DMS79 treated with DMSO at 0.1 percent for 48 hours (cell line): ENCODE results near the gene ANXA10.
"Not testable (repeated sequence)": the region's sequence is repeated elsewhere in the genome, so short reads cannot be mapped to it uniquely, and the experiment has no call there.

ENCODE experiments used
- DNase-seq: peaks from one replicate; lab custom pipeline; 2025; lab: John Stamatoyannopoulos, UW

The ANXA10 gene

GRCh38 chr4:168119100-168119499 is 26.8 kb downstream of the ANXA10 start:
- no peak for DNase-seq

- DNase-seq: no peak
Observed at GRCh38 chr4:168119890-168120289, 27.6 kb downstream of the ANXA10 start.

- DNase-seq: no peak
Observed at GRCh38 chr4:168120811-168121210, 28.5 kb downstream of the ANXA10 start.

- no peak for DNase-seq
Observed at GRCh38 chr4:168124008-168124641, 31.8 kb downstream of the ANXA10 start.

GRCh38 chr4:168126952-168127351 is 34.6 kb downstream of the ANXA10 start:
- no peak for DNase-seq

GRCh38 chr4:168128601-168129000 is 36.3 kb downstream of the ANXA10 start:
- no peak for DNase-seq

- DNase-seq: no peak
Observed at GRCh38 chr4:168129046-168129772, 36.9 kb downstream of the ANXA10 start.

- DNase-seq: no peak
Observed at GRCh38 chr4:168129802-168130201, 37.5 kb downstream of the ANXA10 start.

- no peak for DNase-seq
Observed at GRCh38 chr4:168131196-168131595, 38.9 kb downstream of the ANXA10 start.

- no peak for DNase-seq
Observed at GRCh38 chr4:168134651-168135050, 42.3 kb downstream of the ANXA10 start.

GRCh38 chr4:168135860-168136259 is 43.5 kb downstream of the ANXA10 start:
- DNase-seq: not testable (repeated sequence)

GRCh38 chr4:168137695-168138094 is 45.4 kb downstream of the ANXA10 start:
- DNase-seq: not testable (repeated sequence)

- no peak for DNase-seq
Observed at GRCh38 chr4:168138143-168138542, 45.8 kb downstream of the ANXA10 start.

GRCh38 chr4:168139336-168139735 is 47.0 kb downstream of the ANXA10 start:
- DNase-seq: no peak

GRCh38 chr4:168141733-168142132 is 49.4 kb downstream of the ANXA10 start:
- no peak for DNase-seq

GRCh38 chr4:168143601-168144000 is 51.3 kb downstream of the ANXA10 start:
- DNase-seq: no peak

- no peak for DNase-seq
Observed at GRCh38 chr4:168150420-168151050, 58.2 kb downstream of the ANXA10 start.

GRCh38 chr4:168151327-168151726 is 59.0 kb downstream of the ANXA10 start:
- DNase-seq: no peak

- DNase-seq: no peak
Observed at GRCh38 chr4:168152837-168153500, 60.6 kb downstream of the ANXA10 start.

- no peak for DNase-seq
Observed at GRCh38 chr4:168153596-168154440, 61.5 kb downstream of the ANXA10 start.

- no peak for DNase-seq
Observed at GRCh38 chr4:168154546-168155277, 62.4 kb downstream of the ANXA10 start.
